Measurements from ENCODE around the gene GPC6.

The GPC6 gene

DNA sequence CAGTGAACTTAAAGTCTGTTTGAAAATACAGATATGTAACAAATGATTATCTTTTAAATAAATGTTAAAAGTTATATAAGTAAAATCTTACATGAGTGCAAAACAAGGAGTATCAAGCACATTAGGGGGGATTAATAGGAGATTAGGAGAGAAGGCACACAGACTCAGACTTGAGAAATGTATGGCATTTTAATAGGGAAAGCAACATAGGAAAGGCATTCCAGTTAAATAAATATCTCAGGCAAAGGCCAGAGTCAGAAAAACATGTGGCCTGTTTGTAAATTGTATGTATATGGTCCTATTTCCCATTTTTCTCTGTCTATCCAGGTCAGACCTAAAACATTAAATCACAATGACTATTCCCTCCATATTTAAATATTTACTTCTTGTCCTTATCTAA lies 462.7 kb downstream of the GPC6 start:
- DNase-seq = no peak

DNA sequence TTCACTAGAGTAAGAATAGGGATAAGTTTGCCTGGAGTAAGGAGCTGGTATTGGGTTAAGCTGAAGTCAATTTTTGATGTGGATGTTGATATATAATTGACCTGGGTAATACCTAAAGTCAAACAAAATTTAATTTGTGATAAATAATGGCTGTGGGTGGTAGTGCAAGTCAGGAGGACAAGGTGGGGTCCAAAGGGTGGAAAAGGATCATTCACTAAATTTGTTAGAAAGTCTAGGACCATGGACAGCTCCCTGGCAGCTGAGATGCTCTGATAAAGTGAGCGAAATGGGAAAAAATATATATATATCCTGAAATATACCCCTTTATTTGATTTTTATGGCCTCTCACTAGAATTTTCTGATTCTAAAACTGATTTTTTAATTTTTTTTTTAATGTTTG lies 463.5 kb downstream of the GPC6 start:
- Histone ChIP-seq H3K36me3 (replicated peaks; ENCODE audit: insufficient read depth, low read length) (no peaks in the 10 kb centered on the region), H3F3A (ENCODE audit: insufficient read depth, low read length) (no peaks in the 10 kb centered on the region), H3K4me2 (ENCODE audit: low read depth, low read length) (no peak overlapping the region), H4K20me1 (ENCODE audit: insufficient read depth, low read length) (no peaks in the 10 kb centered on the region), H2AFZ (ENCODE audit: low read length) (no peak overlapping the region), H3K9me2 (replicated peaks; ENCODE audit: insufficient read depth, low read length) (no peaks in the 10 kb centered on the region), H3K27ac (ENCODE audit: low read length) (no peak overlapping the region), H3K27me3 (replicated peaks; ENCODE audit: insufficient read depth, low read length) (no peaks in the 10 kb centered on the region), H3K4me1 (ENCODE audit: low read length) (no peaks in the 10 kb centered on the region), H3K79me2 (ENCODE audit: low read length) (no peaks in the 10 kb centered on the region), H3K9me3 (replicated peaks; ENCODE audit: insufficient read depth, low read length) (no peaks in the 10 kb centered on the region), H3K9ac (ENCODE audit: low read length) (no peak overlapping the region), H3K4me3 (ENCODE audit: low read length) (no peak overlapping the region)
- peak; percentile 23 for DNase-seq
- TF ChIP-seq, protein P1, sequence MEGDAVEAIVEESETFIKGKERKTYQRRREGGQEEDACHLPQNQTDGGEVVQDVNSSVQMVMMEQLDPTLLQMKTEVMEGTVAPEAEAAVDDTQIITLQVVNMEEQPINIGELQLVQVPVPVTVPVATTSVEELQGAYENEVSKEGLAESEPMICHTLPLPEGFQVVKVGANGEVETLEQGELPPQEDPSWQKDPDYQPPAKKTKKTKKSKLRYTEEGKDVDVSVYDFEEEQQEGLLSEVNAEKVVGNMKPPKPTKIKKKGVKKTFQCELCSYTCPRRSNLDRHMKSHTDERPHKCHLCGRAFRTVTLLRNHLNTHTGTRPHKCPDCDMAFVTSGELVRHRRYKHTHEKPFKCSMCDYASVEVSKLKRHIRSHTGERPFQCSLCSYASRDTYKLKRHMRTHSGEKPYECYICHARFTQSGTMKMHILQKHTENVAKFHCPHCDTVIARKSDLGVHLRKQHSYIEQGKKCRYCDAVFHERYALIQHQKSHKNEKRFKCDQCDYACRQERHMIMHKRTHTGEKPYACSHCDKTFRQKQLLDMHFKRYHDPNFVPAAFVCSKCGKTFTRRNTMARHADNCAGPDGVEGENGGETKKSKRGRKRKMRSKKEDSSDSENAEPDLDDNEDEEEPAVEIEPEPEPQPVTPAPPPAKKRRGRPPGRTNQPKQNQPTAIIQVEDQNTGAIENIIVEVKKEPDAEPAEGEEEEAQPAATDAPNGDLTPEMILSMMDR (IDR thresholded peaks at IDR 0.05; ENCODE audit: low read length) = no peak
- TF ChIP-seq EZH2phosphoT487 (IDR thresholded peaks at IDR 0.05; ENCODE audit: low read length) (no peak), EZH2 (optimal IDR thresholded peaks at IDR 0.05; ENCODE audit: low read depth, low read length) (no peak)

More for the DNA sequence above, 462.7 kb downstream of the GPC6 start:
- Histone ChIP-seq H3K9me2 (replicated peaks; ENCODE audit: insufficient read depth, low read length) (no peaks in the 10 kb centered on the region), H3F3A (ENCODE audit: insufficient read depth, low read length) (no peaks in the 10 kb centered on the region), H3K79me2 (ENCODE audit: low read length) (no peaks in the 10 kb centered on the region), H3K4me1 (ENCODE audit: low read length) (no peaks in the 10 kb centered on the region), H3K9me3 (replicated peaks; ENCODE audit: insufficient read depth, low read length) (no peaks in the 10 kb centered on the region), H2AFZ (ENCODE audit: low read length) (no peak overlapping the region), H3K4me3 (ENCODE audit: low read length) (no peak overlapping the region), H3K9ac (ENCODE audit: low read length) (no peak overlapping the region), H3K27me3 (replicated peaks; ENCODE audit: insufficient read depth, low read length) (no peaks in the 10 kb centered on the region), H4K20me1 (ENCODE audit: insufficient read depth, low read length) (no peaks in the 10 kb centered on the region), H3K4me2 (ENCODE audit: low read depth, low read length) (no peak overlapping the region), H3K27ac (ENCODE audit: low read length) (no peak overlapping the region), H3K36me3 (replicated peaks; ENCODE audit: insufficient read depth, low read length) (no peaks in the 10 kb centered on the region)
- no peak for TF ChIP-seq EZH2 (optimal IDR thresholded peaks at IDR 0.05; ENCODE audit: low read depth, low read length)
- TF ChIP-seq, protein P1 (IDR thresholded peaks at IDR 0.05; ENCODE audit: low read length) = no peak
- no peak for TF ChIP-seq EZH2phosphoT487 (IDR thresholded peaks at IDR 0.05; ENCODE audit: low read length)

- Histone ChIP-seq H3F3A (ENCODE audit: insufficient read depth, low read length) (no peaks in the 10 kb centered on the region), H3K4me2 (ENCODE audit: low read depth, low read length) (no peak overlapping the region), H3K9ac (ENCODE audit: low read length) (no peak overlapping the region), H4K20me1 (ENCODE audit: insufficient read depth, low read length) (no peaks in the 10 kb centered on the region), H2AFZ (ENCODE audit: low read length) (no peak overlapping the region), H3K27me3 (replicated peaks; ENCODE audit: insufficient read depth, low read length) (no peaks in the 10 kb centered on the region), H3K9me3 (replicated peaks; ENCODE audit: insufficient read depth, low read length) (no peaks in the 10 kb centered on the region), H3K79me2 (ENCODE audit: low read length) (no peaks in the 10 kb centered on the region), H3K9me2 (replicated peaks; ENCODE audit: insufficient read depth, low read length) (no peaks in the 10 kb centered on the region), H3K36me3 (replicated peaks; ENCODE audit: insufficient read depth, low read length) (no peaks in the 10 kb centered on the region), H3K4me1 (ENCODE audit: low read length) (no peaks in the 10 kb centered on the region), H3K4me3 (ENCODE audit: low read length) (no peak overlapping the region), H3K27ac (ENCODE audit: low read length) (no peak overlapping the region)
- no peak for DNase-seq
- TF ChIP-seq, protein P1 (IDR thresholded peaks at IDR 0.05; ENCODE audit: low read length) = no peak
- TF ChIP-seq EZH2phosphoT487 (IDR thresholded peaks at IDR 0.05; ENCODE audit: low read length) (no peak), EZH2 (optimal IDR thresholded peaks at IDR 0.05; ENCODE audit: low read depth, low read length) (no peak)
Observed at GRCh38 chr13:93698016-93698613, 471.5 kb downstream of the GPC6 start.
